Measurements from ENCODE around the gene PRIMA1.

PRIMA1 gene

DNA sequence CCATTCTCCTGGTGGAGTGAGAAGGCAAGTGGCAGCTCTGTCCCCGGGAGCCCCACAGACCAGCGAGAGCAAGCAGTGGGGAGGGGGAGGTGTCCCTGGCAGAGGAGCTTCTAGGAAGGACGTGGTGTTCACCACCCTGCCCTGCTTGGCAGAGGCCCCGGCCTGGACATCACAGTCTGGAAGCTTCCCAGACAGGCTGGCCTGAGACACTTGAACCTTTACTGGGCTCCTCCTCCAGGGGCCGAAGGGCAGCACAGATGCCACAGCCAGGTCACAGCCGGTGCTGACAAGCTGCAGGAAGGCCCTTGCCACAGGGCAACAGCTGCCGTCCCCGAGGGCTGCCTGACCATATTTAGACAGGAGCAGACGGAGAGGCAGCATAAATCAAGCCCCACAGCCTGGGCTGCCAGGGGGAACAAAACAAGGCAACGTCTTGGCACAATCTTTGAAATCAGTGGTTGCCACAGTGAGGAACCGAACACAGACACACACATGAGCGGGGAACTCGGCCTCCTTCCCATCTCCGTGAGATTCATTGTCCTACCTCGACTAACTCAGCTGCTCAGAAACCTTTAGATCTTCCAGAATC lies 28.5 kb downstream of the PRIMA1 start:
- DNase-seq (ENCODE audit: extremely low read depth in 1 of 2, low read depth in 1 of 2): no peak

DNA sequence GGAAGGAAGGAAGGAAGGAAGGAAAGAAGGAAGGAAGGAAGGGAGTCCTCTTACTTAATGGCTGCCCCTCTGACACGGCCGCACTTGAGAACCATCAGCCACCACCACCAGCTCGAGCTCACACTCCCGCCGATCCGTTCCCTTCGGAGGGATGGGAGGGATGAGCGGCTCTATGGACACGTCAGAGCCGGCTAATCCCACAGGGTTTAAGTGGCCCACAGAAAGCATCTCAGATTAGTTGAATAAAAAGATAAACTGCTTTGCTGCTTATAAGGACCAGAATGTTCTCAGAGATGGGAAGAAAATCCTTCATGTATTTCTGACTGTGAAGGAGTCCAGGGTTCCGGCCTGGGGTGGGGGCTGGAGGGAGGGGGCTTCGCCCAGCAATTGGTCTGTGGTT lies 31.1 kb downstream of the PRIMA1 start:
- no peak for DNase-seq (ENCODE audit: extremely low read depth in 1 of 2, low read depth in 1 of 2)

DNA sequence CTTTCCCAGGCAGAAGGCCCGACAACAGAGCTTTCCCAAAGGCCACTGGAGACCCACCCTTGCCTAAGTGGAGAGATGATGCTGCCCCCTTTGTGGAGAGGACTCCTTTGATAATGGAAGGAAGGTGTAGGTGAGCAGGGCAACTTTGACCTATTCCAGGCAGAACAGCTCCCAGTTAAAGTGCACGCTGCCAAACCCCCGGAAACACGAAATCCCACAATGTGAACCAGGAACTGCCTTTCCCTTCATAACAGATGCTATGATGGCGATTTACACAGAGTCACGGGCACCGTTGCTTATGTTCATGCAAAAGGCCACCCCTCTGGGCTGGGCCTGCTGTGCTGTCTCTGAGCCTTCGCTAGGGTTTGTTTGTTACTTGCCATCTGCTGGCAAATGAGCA lies 34.6 kb downstream of the PRIMA1 start:
- no peak for DNase-seq (ENCODE audit: extremely low read depth in 1 of 2, low read depth in 1 of 2)

DNA sequence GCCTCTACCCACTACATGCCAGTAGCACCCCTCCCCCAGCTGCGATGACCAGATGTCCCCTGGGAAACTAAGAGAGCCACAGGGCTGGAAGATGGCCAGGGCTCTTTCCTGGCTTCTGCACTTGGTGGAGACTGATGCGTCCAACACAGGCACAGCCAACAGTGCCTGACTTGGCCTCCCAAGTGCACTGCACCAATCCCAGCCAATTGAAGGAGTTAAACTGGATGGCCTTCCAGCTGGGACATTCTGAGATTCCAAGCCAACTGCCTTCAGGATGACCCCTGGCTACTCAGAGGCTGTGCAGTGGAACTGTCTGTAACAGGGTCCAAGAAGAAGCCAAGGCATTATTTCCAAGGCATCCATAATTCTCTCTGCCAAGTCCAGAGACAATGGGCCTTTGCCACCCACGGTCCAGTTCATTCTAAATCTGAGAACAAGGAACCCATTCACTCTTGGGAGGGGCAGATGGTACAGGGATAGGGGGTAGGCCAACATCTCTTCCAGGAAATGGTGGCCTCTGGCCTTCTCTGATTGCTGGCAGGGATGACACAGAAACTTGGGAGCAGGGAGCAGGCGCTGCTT lies 35.2 kb downstream of the PRIMA1 start:
- DNase-seq (ENCODE audit: extremely low read depth in 1 of 2, low read depth in 1 of 2): no peak

DNA sequence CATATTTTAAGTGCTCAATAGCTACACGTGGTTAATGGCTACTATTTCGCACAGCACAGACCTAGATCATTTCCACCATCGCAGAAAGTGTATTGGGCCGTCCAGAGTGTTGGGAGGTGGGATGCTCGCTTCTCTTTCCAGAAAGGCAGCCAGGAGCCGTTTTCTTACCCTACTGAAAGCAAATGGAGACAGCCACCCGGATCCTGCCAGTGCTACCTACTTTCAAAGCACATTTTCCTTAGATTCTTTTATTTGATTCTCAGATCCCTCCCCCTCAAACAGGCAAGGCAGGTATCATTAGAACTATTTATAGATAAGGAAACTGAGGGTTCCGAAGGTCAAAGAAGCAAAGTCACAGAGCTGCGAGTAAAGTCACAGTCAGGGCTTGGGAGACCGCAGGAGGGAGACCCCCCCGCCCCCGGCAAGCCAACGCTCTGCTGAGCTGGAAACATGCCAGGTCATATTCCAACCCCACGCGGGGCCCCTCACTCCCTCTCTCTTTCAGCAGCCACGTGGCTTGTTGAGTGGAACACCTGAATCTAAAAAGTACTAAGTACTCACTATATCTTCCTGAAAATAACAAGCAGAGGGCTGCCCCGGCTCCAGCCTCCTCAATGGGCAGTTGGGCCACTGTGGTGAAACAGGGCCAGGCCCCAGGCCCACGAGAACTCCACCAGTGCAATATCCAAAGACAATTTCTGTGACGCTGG lies 36.2 kb downstream of the PRIMA1 start:
- no peak for DNase-seq (ENCODE audit: extremely low read depth in 1 of 2, low read depth in 1 of 2)

DNA sequence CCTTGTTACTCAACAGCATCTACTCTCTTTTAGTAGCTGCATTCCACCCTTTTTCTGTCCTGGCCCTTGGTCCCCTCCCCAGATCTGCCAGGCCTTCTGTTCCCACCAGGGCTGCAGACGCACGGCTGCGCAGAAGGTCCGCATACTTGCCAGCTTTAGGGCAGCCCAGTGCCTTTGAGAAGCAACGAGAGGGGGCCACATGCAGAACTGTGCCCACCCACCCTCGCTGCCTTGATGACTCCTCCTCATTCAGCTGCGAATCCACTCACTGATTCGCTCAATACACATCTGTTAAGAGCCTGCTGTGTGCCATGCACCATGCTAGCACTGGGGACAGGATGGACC lies 39.2 kb downstream of the PRIMA1 start:
- DNase-seq (ENCODE audit: extremely low read depth in 1 of 2, low read depth in 1 of 2): no peak

DNA sequence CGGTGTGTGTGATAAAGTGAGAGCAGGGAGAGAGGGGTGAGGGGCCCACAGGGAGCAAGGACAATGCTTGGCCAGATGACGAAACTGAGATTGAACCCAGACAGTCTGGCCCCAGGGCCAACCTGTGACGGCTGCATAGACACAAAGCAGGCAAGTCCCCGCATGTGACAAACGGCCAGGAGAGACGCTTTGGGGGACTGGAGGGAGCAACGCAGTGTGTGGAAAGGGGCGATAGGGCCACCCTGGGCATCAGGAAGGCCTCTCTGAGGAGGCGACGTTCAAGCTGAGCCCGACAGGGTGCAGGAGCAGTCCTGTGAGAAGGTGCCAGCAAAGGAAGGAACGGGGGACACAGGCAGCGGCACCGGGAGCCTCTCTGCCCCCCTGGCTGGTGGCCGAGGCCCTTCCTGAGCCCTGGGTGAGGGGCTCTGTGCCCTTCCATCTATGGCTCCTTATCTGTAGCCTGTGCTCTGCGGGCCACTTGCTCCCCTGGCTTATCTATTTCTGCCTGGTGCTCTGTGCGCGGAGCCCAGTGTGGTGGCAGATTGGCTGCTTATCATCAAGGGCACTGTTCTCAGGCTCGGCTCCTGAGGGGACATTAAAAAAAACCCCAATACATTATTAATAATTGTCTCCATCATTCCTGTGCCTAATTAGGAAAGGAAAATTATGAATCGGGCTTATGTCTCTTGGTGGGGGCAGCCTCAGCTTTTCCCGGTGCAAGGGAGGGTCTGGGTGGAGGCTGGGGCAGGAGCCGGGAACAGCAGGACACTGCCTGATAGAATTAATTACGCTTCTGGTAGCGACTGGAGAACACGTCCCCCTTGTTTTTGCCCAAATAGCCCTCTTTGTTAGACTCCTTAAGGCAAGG lies 39.8 kb downstream of the PRIMA1 start:
- no peak for DNase-seq (ENCODE audit: extremely low read depth in 1 of 2, low read depth in 1 of 2)

DNA sequence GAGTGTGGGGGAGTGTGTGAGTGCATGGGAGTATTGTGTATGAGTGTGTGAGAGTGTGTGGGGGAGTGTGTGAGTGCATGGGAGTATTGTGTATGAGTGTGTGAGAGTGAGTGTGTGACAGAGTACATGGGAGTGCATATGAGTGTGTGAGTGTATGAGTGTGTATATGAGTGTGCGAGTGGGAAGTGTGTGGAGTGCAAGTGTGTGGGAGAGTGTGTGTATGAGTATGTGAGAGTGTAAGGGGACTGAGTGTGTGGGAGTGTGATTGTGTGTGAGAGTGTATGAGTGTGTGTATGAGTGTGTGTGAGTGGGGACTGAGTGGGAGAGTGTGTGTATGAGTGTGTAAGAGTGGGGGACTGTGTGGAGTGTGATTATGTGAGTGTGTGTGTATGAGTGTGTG lies 40.7 kb downstream of the PRIMA1 start:
- no peak for DNase-seq (ENCODE audit: extremely low read depth in 1 of 2, low read depth in 1 of 2)

DNA sequence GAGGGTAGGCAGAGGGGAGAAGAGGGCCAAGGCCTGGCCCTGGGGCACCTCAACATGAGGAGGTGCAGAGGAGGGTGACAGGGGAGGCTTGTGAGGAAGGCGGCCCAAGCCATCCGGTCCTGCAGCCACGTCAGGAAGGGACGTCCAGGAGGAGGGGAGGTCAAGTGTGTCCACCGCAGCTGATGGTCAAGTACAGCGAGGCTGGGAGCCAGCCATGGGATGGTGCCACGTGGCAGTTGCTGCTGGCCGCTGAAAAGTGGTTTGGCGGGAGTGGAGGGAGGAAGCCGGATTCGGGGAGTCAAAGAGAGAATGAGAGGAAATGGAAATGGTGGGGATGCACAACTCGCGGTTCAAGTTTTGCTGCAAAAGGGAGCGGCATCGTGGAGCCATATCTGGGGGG lies 41.2 kb downstream of the PRIMA1 start:
- no peak for DNase-seq (ENCODE audit: extremely low read depth in 1 of 2, low read depth in 1 of 2)

DNA sequence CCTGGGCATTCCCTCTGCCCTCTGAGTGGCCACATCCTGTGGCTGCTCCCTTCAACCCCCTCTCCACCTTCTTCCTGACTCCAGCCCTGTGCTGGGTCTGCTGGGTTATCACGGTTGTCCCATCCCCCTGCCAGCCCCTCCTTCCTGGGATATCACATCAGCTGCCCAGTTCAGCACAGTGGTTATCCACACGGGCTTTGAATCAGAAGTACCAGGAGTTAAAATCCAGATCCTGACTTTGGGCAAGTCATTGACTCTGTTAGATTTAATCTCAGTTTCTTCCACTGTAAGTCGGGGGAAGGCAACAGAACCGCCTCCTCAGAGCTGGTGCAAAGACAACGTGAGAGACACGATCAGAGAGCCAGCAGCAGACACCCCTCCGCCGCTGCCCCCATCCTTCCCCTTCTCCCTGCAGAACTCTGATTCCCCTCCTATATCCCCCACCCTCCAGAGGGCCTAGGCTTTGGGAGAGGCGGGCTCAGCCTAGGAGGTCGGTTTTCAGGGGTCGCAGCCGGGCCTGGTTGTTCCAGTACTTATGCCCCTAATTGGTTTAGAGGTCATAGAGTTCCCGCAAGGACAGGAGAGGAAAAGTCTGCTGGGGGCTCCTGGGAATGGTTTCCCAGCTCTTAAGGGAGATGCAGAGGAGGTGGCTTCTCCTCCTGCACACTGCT lies 42.5 kb downstream of the PRIMA1 start:
- DNase-seq (ENCODE audit: extremely low read depth in 1 of 2, low read depth in 1 of 2): no peak

DNA sequence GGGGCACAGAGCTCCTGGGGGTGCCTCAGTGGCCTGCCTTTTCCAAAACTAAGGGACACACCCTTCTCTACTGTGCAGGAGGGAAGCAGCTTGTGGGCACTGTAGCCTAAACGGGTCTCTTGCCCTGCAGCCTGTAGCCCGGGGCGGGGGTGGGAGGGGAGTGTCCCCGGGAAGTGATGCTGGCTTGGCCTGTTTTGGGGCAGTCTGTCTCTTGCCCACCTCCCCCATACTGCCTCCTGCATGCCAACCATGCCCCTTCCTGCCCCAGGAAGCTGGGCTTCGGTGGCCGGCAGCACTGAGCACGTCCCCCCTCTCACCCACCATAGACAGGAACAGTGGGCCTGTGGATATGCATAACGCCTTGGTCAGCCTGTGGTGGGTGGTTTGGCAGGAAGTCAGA lies 43.4 kb downstream of the PRIMA1 start:
- DNase-seq (ENCODE audit: extremely low read depth in 1 of 2, low read depth in 1 of 2): no peak

DNA sequence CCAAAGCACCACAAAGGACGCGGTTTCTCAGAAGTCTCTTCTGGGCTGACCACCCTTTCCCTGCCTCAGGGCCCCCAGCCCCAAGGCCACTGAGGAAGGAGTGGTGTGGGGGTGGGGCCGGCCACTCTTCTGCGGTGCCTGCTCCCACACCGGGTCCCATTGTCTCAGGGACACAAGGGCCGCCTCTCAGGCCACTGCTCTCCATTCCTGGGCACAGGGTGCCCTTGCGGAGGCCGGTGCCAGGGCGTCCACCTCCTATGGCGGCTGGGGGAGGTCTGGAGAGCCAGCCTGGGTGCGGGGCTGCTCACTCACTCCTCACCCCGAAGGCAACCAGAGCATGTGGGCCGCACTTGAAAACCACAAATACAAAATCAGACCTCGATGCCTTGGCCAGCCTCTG lies 44.1 kb downstream of the PRIMA1 start:
- DNase-seq (ENCODE audit: extremely low read depth in 1 of 2, low read depth in 1 of 2): no peak

DNA sequence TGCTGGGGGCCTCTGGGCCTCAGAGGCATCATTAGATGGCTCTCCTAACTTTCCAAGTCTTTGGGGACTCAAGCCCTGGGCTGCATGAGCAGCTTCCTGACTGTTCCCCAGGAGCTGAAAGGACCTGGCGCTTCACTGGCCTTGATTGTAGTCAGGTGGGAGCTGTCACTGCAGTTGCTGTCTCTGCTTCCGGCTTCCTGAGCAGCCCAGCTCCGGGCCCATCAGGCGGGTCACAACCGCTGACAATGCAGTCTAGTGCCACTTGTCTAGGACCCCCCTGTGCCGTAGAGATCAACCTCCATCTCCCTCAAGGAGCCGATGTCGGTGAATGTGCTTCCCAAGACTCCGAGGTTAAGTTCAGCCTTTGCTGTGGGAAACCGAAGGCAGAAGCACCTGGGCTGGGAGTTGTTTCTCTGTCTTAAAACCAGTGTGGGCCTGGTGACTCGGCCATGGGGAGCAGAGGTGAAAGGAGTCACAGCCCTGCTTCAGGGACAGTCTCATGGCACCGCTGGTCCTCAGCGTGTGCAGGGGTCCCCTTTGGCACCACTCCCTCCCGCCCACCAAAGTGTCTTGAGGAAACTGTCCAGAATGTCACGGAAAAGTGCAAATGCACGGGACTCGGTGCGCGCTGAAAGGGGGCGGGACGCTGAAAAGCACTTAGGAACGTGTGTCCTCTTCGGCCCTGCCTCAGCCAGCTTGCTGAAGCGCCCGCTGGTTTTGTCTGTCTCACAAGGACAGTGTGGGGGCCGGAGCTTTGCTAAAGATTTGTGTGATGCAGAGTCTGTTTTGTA lies 44.8 kb downstream of the PRIMA1 start:
- DNase-seq (ENCODE audit: extremely low read depth in 1 of 2, low read depth in 1 of 2): no peak

DNA sequence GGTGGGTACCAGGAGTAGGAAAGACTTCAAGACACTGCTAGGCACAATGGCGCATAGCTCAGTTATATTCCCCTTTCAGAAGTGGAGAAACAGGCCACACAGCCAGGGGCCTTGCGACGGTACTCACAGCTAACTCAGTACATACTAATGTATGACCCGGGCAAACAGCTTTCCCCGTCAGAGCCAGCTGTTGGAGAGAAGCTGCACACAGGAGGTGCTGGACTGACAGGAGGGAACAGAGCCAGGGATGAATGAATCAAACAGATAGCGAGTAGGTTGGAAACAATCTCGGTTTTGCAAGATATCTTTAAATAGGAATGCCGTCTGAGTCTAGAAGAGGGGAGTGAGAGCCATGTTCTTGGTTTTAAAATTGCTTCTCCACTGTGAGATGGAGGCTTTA lies 45.5 kb downstream of the PRIMA1 start:
- no peak for DNase-seq (ENCODE audit: extremely low read depth in 1 of 2, low read depth in 1 of 2)

DNA sequence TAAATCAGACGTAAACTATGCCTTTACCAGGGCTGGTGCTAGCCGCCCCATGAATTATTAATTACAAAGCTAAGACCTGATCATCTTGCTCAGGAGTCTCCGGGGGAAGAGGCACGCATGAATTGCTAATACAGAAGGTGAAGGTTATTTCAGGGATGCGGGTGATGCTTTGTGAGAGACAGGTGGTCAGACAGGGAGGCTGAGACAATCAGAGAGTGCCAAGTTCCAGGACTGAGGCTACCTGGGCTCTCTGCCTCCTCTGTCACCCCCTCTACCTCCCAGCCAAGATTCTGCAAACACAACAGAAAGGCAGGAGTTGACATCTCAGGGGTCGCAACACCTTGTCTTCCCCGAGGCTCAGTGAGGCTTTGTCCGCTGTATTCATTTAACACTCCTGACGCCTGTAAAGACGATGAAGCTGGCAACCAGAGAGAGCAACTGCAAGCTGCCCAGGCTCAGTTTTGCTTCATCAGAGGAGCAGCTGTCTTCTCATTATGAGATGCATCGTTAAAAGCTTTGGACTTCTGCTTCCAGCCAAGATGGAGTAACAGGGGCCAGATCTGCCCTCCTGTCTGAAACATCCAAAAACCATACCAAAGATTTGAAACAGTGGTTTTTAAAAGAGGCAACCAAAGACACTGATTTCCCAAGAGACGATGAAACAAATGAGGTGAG lies 46.6 kb downstream of the PRIMA1 start:
- DNase-seq (ENCODE audit: extremely low read depth in 1 of 2, low read depth in 1 of 2): no peak

DNA sequence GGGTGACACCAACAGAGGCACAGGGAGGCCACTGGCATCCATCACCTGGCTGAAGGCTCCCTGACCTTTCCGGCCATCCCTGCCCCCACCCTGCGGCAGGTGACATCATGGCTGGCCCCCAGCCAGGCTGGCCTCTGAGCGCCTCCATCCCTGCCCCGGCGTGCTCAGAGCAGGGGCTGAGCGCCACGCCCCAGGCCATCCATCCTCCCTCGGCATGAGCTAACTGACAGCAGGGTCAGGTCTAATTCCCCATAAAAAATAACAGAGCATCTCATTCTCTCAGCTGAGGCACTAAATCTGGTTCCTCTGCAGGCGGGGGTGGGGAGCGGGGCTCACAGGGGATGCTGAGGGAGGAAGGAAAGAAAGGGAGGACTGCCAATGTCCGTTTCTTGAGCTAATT lies 50.7 kb downstream of the PRIMA1 start:
- no peak for DNase-seq (ENCODE audit: extremely low read depth in 1 of 2, low read depth in 1 of 2)

DNA sequence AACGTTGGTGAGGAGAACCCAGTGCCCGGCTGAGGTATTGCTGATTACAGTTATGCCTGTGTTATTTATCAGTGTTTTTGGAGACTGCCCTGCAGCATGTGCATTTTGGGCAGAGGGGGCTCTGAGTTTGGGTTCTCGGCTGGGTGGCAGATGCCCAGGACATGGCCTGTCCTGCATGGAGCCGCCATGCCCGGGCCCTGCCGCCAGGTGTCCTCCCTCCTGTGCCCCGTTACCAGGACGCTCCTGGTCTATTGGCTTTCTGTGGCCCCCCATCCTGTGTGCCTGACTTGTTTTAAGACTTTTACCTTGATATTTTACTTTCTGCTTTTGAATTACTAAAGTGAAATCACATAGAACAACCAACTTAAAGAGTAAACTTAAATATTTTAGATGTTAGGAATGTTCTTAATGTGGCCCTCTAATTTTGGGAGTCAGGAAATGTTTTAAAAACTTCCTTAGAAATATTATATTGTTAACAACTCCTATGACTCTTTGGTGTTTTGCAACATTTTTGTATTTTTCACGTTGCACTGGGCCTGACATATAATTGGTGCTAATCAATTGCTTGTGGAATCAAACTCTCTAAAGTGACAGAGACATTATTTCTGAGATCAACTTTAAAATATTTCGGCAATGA lies 51.8 kb downstream of the PRIMA1 start:
- DNase-seq (ENCODE audit: extremely low read depth in 1 of 2, low read depth in 1 of 2): no peak

DNA sequence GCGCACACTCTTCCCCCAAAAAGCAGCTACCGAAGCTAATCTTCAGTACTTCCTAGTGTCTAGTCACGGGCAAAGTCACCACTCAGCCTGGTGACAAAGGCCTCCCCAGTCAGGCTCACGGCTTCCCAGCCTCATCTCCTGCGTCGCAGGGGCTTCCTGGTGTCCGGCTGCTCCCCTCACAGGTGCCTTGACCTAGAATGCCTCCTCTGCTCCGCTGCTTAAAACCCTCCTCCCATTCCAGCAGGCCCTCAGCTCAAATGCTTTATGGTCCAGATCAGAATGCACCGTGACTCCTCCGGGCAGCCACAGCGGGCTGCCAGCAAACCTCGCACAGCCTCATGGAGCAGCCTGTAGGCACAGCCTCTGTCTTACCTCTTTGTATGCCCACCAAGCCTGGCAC lies 53.1 kb downstream of the PRIMA1 start:
- no peak for DNase-seq (ENCODE audit: extremely low read depth in 1 of 2, low read depth in 1 of 2)

DNA sequence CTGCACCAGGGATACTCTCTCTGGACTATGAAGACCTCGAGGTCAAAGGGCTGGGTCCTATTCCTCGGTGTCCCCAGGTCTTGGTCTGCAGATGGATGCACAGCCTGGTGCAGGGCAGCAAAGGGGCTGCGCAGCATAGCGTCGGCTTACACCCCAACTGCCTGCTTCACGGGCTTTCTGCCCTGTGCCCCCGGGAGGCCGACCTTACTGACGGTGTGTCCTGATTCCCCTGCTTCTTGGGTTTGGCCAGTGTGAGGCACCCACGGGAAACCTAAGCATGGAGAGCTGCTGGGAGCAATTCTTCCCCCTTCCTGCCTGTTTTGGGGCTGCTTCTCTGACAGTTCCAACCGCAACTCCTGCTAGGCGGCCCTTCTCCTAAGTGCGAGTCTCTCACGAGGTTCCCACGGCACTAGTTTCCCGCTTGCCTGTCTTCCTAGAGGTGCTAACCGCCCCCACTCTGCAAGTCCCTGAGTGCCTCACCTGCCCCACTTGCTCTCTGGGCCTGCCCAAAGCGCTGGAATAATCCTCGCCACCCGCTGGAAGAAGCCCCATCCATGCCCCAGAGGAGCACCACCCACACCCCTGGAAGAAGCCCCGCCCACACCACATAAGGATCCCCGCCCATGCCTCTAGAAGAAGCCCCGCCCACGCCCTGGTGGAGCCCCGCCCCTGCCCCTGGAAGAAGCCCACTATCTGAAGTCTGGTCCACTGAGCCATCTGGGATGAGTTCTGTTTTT lies 54.0 kb downstream of the PRIMA1 start:
- no peak for DNase-seq (ENCODE audit: extremely low read depth in 1 of 2, low read depth in 1 of 2)

Data from stimulated activated CD8-positive, alpha-beta memory T cell treated with anti-CD3 and anti-CD28 coated beads, Interleukin-7, amount 100 ng/mL, for 48 hours (primary cell).